K562 (cell line): Measurements from ENCODE around the gene KCP. TPM values are rescaled to one million over a fixed set of nuclear protein-coding genes. Genes with fewer than 3 reads are reported as not detected.

ENCODE experiments used
- ATAC-seq: fragments of 200-7000 bp; cut with Tn5 transposase; 3 replicates; pipeline ENCODE4 v1.9.1; 2020; ENCODE audit warnings: moderate library complexity
- BruUV-seq: library from RNA; stranded (reverse); fragments of 400-500 nt; replicated peaks from 2 replicates; lab custom pipeline; 2021; lab: Mats Ljungman, UMichigan
- CTCF ChIA-PET: fragments of 300-600 bp; formaldehyde crosslinking; extraction: SDS; loops from one replicate; lab custom pipeline; 2021; ENCODE audit warnings: low intra/inter-chr PET ratio; lab: Yijun Ruan, JAX
- POLR2A ChIA-PET: fragments of 300-600, 350-650 bp; sonication (Branson Sonifier 250); formaldehyde crosslinking; extraction: SDS; loops from one replicate; lab custom pipeline; 2021; ENCODE audit warnings: antibody characterized with exemption, inconsistent platforms; lab: Yijun Ruan, JAX
- DNase-seq, 4 experiments: peaks; one replicate each; pipeline versions ENCODE4 v3.0.0 to v3.0.0-alpha.2; 2011 to 2018; ENCODE audit warnings: low spot score in 3 of 4, mixed read lengths in 3 of 4; ENCODE audit errors: extremely low read depth in 1 of 4
- FAIRE-seq: peaks from 2 replicates; lab custom pipeline; 2011; peaks lifted over from hg19 to GRCh38; lab: Jason Lieb, UNC
- H2AFZ ChIP-seq: 2 replicates; pipeline ENCODE4 v1.6.0; 2011; ENCODE audit warnings: low read depth, low read length, control low read depth, inconsistent platforms
- H3K27ac ChIP-seq: fragments of 200-600 bp; 3 replicates; pipeline ENCODE4 v1.8.0; 2011; ENCODE audit warnings: low read depth, mild to moderate bottlenecking, control low read depth, inconsistent platforms, low read length, moderate library complexity, mixed read lengths; ENCODE audit errors: extremely low read depth
- H3K27me3 ChIP-seq, 2 experiments: fragments of 300-600 bp in 1 of 2; 2 replicates in 1 of 2; 3 replicates in 1 of 2; pipeline versions ENCODE4 v1.6.0 to v1.8.0; 2011; ENCODE audit warnings: inconsistent platforms in 2 of 2, low read length in 2 of 2, mild to moderate bottlenecking in 1 of 2, mixed read lengths in 1 of 2, moderate library complexity in 1 of 2; ENCODE audit not compliant: control insufficient read depth in 2 of 2, insufficient read depth in 2 of 2
- H3K36me3 ChIP-seq: fragments of 300-600 bp; 3 replicates; pipeline ENCODE4 v1.8.0; 2011; ENCODE audit warnings: mild to moderate bottlenecking, low read length, inconsistent platforms; ENCODE audit not compliant: control insufficient read depth, insufficient read depth
- H3K4me1 ChIP-seq, 2 experiments: fragments of 200-600 bp in 1 of 2; replicated peaks in 1 of 2; 2 replicates in 1 of 2; 3 replicates in 1 of 2; pipeline versions ENCODE4 v1.5.1 to v1.8.0; 2011; ENCODE audit warnings: inconsistent platforms in 2 of 2, low read length in 2 of 2, mild to moderate bottlenecking in 1 of 2, mixed read lengths in 1 of 2, moderate library complexity in 1 of 2; ENCODE audit not compliant: control insufficient read depth in 2 of 2, insufficient read depth in 2 of 2
- H3K4me2 ChIP-seq: 2 replicates; pipeline ENCODE4 v1.6.1; 2011; ENCODE audit warnings: low read length, control low read depth, inconsistent platforms, mixed read lengths; ENCODE audit not compliant: insufficient read depth
- H3K4me3 ChIP-seq: fragments of 200-600 bp; sonication (generic), shearing (Covaris generic); 2 replicates; pipeline ENCODE4 v1.5.1; 2016; ENCODE audit warnings: control low read depth, inconsistent platforms
- H3K79me2 ChIP-seq: fragments of 200-600 bp; 3 replicates; pipeline ENCODE4 v1.8.0; 2011; ENCODE audit warnings: low read length, inconsistent platforms; ENCODE audit not compliant: control insufficient read depth, insufficient read depth
- H3K9ac ChIP-seq, 2 experiments: 2 replicates each; pipeline versions ENCODE4 v1.6.0 to v1.6.1; 2011; ENCODE audit warnings: low read depth in 2 of 2, low read length in 2 of 2, control low read depth in 1 of 2, inconsistent platforms in 1 of 2, mild to moderate bottlenecking in 1 of 2, mixed read lengths in 1 of 2; ENCODE audit not compliant: insufficient read depth in 1 of 2
- H3K9me1 ChIP-seq: one replicate; pipeline ENCODE4 v1.6.0; 2011; ENCODE audit warnings: inconsistent platforms, mild to moderate bottlenecking, low read length, moderate library complexity; ENCODE audit not compliant: control insufficient read depth, insufficient read depth
- H3K9me3 ChIP-seq: replicated peaks from 2 replicates; pipeline ENCODE4 v1.5.1; 2011; ENCODE audit warnings: low read depth, low read length, inconsistent platforms; ENCODE audit not compliant: control insufficient read depth, insufficient read depth
- H4K20me1 ChIP-seq: replicated peaks from 2 replicates; pipeline ENCODE4 v1.6.1; 2011; ENCODE audit warnings: low read length, inconsistent platforms, mixed read lengths; ENCODE audit not compliant: control insufficient read depth, insufficient read depth
- BRF2 ChIP-seq: IDR thresholded peaks from 3 replicates; pipeline ENCODE4 v1.6.1; 2011; ENCODE audit warnings: borderline replicate concordance, mild to moderate bottlenecking; ENCODE audit not compliant: insufficient read length, insufficient read depth
- CGGBP1 ChIP-seq: fragments of 250-450 bp; sonication (Bioruptor Pico); IDR thresholded peaks from 2 replicates; pipeline ENCODE4 v1.9.0; 2021; ENCODE audit warnings: mild to moderate bottlenecking
- CREBBP ChIP-seq: IDR thresholded peaks from one replicate; pipeline ENCODE4 v1.6.1; 2012; ENCODE audit warnings: low read depth, mild to moderate bottlenecking, control low read depth, inconsistent platforms, low read length
- DMBX1 ChIP-seq: fragments of 250-450 bp; sonication (Bioruptor Pico); IDR thresholded peaks from 2 replicates; pipeline ENCODE4 v1.8.0; 2022; ENCODE audit warnings: inconsistent platforms, mild to moderate bottlenecking, moderate library complexity, borderline replicate concordance
- EP300 ChIP-seq: IDR thresholded peaks from 2 replicates; pipeline ENCODE4 v1.6.1; 2012; ENCODE audit warnings: low read length, improper control_type of control experiment
- FOXM1 ChIP-seq, 2 experiments: fragments of 450-650 bp in 1 of 2; sonication (generic) in 1 of 2; formaldehyde crosslinking in 1 of 2; IDR thresholded peaks; 2 replicates each; pipeline versions ENCODE4 v1.6.1 to v1.9.0; 2017 to 2022; ENCODE audit warnings: low read depth in 2 of 2, mild to moderate bottlenecking in 2 of 2, missing genetic modification reagents in 1 of 2, moderate library complexity in 1 of 2
- HLTF ChIP-seq: fragments of 450-650 bp; IDR thresholded peaks from 2 replicates; pipeline ENCODE4 v1.6.1; 2016
- HNRNPH1 ChIP-seq: fragments of 200-400 bp; formaldehyde crosslinking; optimal IDR thresholded peaks from 2 replicates; pipeline ENCODE3; 2017; ENCODE audit warnings: low read depth, mild to moderate bottlenecking, low read length, moderate library complexity
- JUND ChIP-seq, 2 experiments: IDR thresholded peaks; 2 replicates in 1 of 2; 3 replicates in 1 of 2; pipeline ENCODE4 v1.6.1; 2011; ENCODE audit warnings: borderline replicate concordance in 2 of 2, low read depth in 2 of 2, low read length in 2 of 2, improper control_type of control experiment in 1 of 2, missing biosample characterization in 1 of 2, missing genetic modification characterization in 1 of 2, missing genetic modification reagents in 1 of 2
- NFATC3 ChIP-seq: fragments of 450-650 bp; IDR thresholded peaks from 2 replicates; pipeline ENCODE4 v1.6.1; 2017; ENCODE audit warnings: mild to moderate bottlenecking
- POLR2AphosphoS5 ChIP-seq: IDR thresholded peaks from 2 replicates; pipeline ENCODE4 v1.6.1; 2011; ENCODE audit warnings: mild to moderate bottlenecking, low read depth, low read length, moderate library complexity; ENCODE audit not compliant: control insufficient read depth, insufficient read depth
- SMARCC2 ChIP-seq: fragments of 450-650 bp; IDR thresholded peaks from 2 replicates; pipeline ENCODE4 v1.6.1; 2017; ENCODE audit warnings: antibody characterized with exemption, moderate library complexity, mild to moderate bottlenecking, low read depth
- SNIP1 ChIP-seq: fragments of 450-650 bp; IDR thresholded peaks from 2 replicates; pipeline ENCODE4 v1.7.1; 2017; ENCODE audit warnings: low read depth, mild to moderate bottlenecking
- SP1 ChIP-seq: sonication (generic); formaldehyde crosslinking; IDR thresholded peaks from 2 replicates; pipeline ENCODE4 v1.8.1; 2022; ENCODE audit warnings: mild to moderate bottlenecking, missing genetic modification reagents
- TCF3 ChIP-seq: sonication (generic); formaldehyde crosslinking; IDR thresholded peaks from 2 replicates; pipeline ENCODE4 v1.4.0; 2020; ENCODE audit warnings: mild to moderate bottlenecking, missing genetic modification reagents
- ZNF280B ChIP-seq: fragments of 250-450 bp; sonication (Bioruptor Pico); IDR thresholded peaks from 2 replicates; pipeline ENCODE4 v1.5.1; 2021; ENCODE audit warnings: mild to moderate bottlenecking
- ZNF282 ChIP-seq: sonication (generic); formaldehyde crosslinking; IDR thresholded peaks from 2 replicates; pipeline ENCODE4 v1.8.1; 2023; ENCODE audit warnings: missing genetic modification reagents
- ZNF699 ChIP-seq: fragments of 250-450 bp; sonication (Bioruptor Pico); IDR thresholded peaks from 2 replicates; pipeline ENCODE4 v1.8.0; 2021; ENCODE audit warnings: mild to moderate bottlenecking, moderate library complexity; ENCODE audit not compliant: insufficient replicate concordance
- ZNF764 ChIP-seq: fragments of 250-450 bp; sonication (Bioruptor Pico); IDR thresholded peaks from 2 replicates; pipeline ENCODE4 v1.4.0; 2020; ENCODE audit warnings: low read depth, mild to moderate bottlenecking, moderate library complexity
- WGBS: fragments of 100-300 bp; shearing (Covaris generic); methylation state at CpG from one replicate; pipeline ENCODE4 v1.1.6; 2016; ENCODE audit warnings: low coverage, mixed read lengths; ENCODE audit not compliant: insufficient coverage; ENCODE audit errors: missing lambda C conversion rate; 5-methylcytosine and 5-hydroxymethylcytosine counted together
- in situ Hi-C: fragments of 300-500 bp; cut with MboI; formaldehyde crosslinking; loops from 4 replicates; pipeline ENCODE4 v1.15.0; 2018; ENCODE audit warnings: inconsistent platforms, mixed read lengths
- intact Hi-C: fragments of 100-400 bp; cut with micrococcal nuclease; formaldehyde crosslinking; loops from 2 replicates; pipeline ENCODE4 v1.14.2; 2022
- polyA plus RNA-seq, 8 experiments: library from polyadenylated mRNA; depleted of rRNA in 4 of 8; stranded (reverse) in 5 of 8; unstranded in 3 of 8; fragments of >200 nt; fragmentation: Nextera tagmentation in 2 of 8; fragmentation: Illumina TruSeq in 1 of 8; extraction: Ambion mirVana in 2 of 8; extraction: Trizol in 1 of 8; gene quantifications; 2 replicates each; pipeline versions ENCODE4 v1.2.1 to v1.2.3, GENCODE V29; 2011 to 2014; ENCODE audit warnings: inconsistent platforms in 1 of 8, missing spikeins in 1 of 8
- total RNA-seq, 7 experiments: library from RNA; depleted of rRNA in 6 of 7; stranded (reverse); fragments of >200 nt in 6 of 7; fragmentation: Illumina TruSeq in 2 of 7; extraction: Trizol in 2 of 7; gene quantifications; 2 replicates each; pipeline versions ENCODE4 v1.2.1 to v1.2.3, GENCODE V29; 2011 to 2021; ENCODE audit warnings: low replicate concordance in 1 of 7

KCP gene
- total and polyA plus RNA-seq, 9 of the 15 experiments (the other 6 are each of a cell fraction or from before 2014, with no cell fraction given) = 0.06 to 0.17 (median 0.12) TPM; not detected in 3

GRCh38 chr7:128915841-128916642, 5.5 kb upstream of the KCP start:
- TF ChIP-seq ZNF699 (CRISPR knock-in tag) (no peak), FOXM1 (IDR thresholded peaks at IDR 0.05; ENCODE audit: low read depth) (no peak), FOXM1 (CRISPR knock-in tag; IDR thresholded peaks at IDR 0.05; ENCODE audit: low read depth) (no peak), NFATC3 (no peak), ZNF764 (no peak), ZNF280B (CRISPR knock-in tag) (no peak), BRF2 (no peak), SMARCC2 (no peak), HNRNPH1 (no peak), CGGBP1 (CRISPR knock-in tag) (no peak), EP300 (no peak), SP1 (CRISPR knock-in tag) (no peak), CREBBP (no peak), ZNF282 (CRISPR knock-in tag) (no peak), DMBX1 (CRISPR knock-in tag) (no peak), TCF3 (CRISPR knock-in tag) (no peak), POLR2AphosphoS5 (no peak), SNIP1 (no peak), HLTF (no peak), JUND (IDR thresholded peaks at IDR 0.05; ENCODE audit: borderline replicate concordance, low read depth, low read length) (no peak), JUND (tag; IDR thresholded peaks at IDR 0.05; ENCODE audit: borderline replicate concordance, low read depth, low read length) (no peak)
- Histone ChIP-seq H3K27me3 (peaks cover 66 to 79% of the 10 kb centered on the region in 2 experiments; a peak in 4 of 5 replicates), H3K79me2 (no peaks in the 10 kb centered on the region), H3K4me3 (no peak overlapping the region), H3K9ac (no peak overlapping the region), H3K4me1 (peaks cover 0 to 24% of the 10 kb centered on the region in 2 experiments; a peak in 2 of 5 replicates), H2AFZ (no peak overlapping the region), H3K36me3 (no peaks in the 10 kb centered on the region), H4K20me1 (peaks cover 11% of the 10 kb centered on the region; the same call in 1 of the 2 replicates), H3K9me3 (no peaks in the 10 kb centered on the region; the same call in 1 of the 2 replicates), H3K27ac (no peak overlapping the region), H3K4me2 (no peak overlapping the region), H3K9me1 (no peaks in the 10 kb centered on the region)
- CTCF ChIA-PET = interaction anchor here (0.6 kb wide), 1 partner anchor 580 kb away, joined by 5 read pairs; no protein-coding TSS in a partner anchor
- POLR2A ChIA-PET = interaction anchor here (0.6 kb wide), 1 partner anchor 218 kb away, joined by 4 read pairs; no protein-coding TSS in a partner anchor
- DNase-seq (no peak), ATAC-seq (no peak), FAIRE-seq (no peak)
- in situ Hi-C loops = no loop called here
- no TSS peak for BruUV-seq
- 32% methylated on average over 64 of the region's 69 CpGs for WGBS
- intact Hi-C loops = no loop called here
